A549 (cell line): ENCODE results near the gene ZIM2.

ENCODE experiments used
- CHD4 ChIP-seq: fragments of 200-600 bp; sonication (generic); IDR thresholded peaks from 2 replicates; pipeline ENCODE4 v1.6.1; 2016; ENCODE audit warnings: antibody characterized with exemption, mild to moderate bottlenecking, borderline replicate concordance
- EP300 ChIP-seq, 2 experiments: fragments of >200 bp; sonication (Bioruptor Twin); formaldehyde crosslinking; IDR thresholded peaks; 2 replicates in 1 of 2; 3 replicates in 1 of 2; pipeline ENCODE4 v1.6.1; 2016 to 2017
- MAFK ChIP-seq: fragments of 450-650 bp; IDR thresholded peaks from 2 replicates; pipeline ENCODE4 v1.6.1; 2014; ENCODE audit not compliant: partially characterized antibody
- TF ChIP-seq, protein P1 (sequence below): fragments of >200 bp; sonication (Bioruptor Twin); formaldehyde crosslinking; IDR thresholded peaks from 3 replicates; pipeline ENCODE4 v1.5.1; 2016
- TF ChIP-seq, protein P2 (sequence below): fragments of 250-450 bp; sonication (Bioruptor Pico); IDR thresholded peaks from 2 replicates; pipeline ENCODE4 v1.5.0; 2020; ENCODE audit warnings: low read depth, mild to moderate bottlenecking, moderate library complexity
- TF ChIP-seq, protein P3 (sequence below): fragments of 200-600 bp; sonication (generic); IDR thresholded peaks from 2 replicates; pipeline ENCODE4 v1.6.1; 2016; ENCODE audit warnings: antibody characterized with exemption, mild to moderate bottlenecking, moderate library complexity
- TF ChIP-seq, protein P4 (sequence below): fragments of 250-450 bp; sonication (Bioruptor Pico); IDR thresholded peaks from 2 replicates; pipeline ENCODE4 v1.5.0; 2021; ENCODE audit warnings: mild to moderate bottlenecking, moderate library complexity, borderline replicate concordance

DNA sequence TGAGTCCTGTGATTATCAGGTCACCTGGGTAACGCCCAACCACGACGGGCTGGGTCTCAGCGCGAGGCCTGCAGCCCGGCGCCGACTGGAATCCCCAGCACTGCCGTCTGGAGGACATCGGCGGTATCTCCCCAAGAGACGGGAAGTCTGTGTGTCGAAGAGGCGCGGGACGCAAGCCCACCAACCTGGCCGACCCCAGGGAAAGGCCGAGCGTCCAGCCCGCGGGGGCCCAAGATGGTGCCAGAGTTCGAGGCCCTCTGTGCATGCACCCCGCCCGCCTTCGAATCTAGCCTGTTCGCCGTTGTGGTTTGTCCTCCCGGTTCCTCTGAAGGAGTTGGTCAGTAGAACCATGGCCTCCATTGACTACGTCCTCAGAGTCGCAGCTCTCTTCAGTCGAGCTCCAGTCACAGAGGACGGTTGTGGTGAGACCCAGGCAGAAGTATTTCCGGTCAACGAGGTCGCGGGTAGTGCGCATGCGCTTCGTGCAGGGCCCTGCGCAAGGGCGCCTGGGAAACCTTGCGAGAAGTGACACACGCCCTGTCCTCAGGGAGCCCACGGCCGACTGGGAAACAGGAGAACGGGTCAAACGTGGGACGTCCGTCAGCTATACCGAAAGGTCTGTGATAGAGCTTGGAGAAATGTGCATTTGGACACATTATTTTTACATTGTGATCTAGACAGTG is 24.1 kb upstream of the ZIM2 start:
- TF ChIP-seq, protein P1, sequence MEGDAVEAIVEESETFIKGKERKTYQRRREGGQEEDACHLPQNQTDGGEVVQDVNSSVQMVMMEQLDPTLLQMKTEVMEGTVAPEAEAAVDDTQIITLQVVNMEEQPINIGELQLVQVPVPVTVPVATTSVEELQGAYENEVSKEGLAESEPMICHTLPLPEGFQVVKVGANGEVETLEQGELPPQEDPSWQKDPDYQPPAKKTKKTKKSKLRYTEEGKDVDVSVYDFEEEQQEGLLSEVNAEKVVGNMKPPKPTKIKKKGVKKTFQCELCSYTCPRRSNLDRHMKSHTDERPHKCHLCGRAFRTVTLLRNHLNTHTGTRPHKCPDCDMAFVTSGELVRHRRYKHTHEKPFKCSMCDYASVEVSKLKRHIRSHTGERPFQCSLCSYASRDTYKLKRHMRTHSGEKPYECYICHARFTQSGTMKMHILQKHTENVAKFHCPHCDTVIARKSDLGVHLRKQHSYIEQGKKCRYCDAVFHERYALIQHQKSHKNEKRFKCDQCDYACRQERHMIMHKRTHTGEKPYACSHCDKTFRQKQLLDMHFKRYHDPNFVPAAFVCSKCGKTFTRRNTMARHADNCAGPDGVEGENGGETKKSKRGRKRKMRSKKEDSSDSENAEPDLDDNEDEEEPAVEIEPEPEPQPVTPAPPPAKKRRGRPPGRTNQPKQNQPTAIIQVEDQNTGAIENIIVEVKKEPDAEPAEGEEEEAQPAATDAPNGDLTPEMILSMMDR = no peak
- TF ChIP-seq CHD4 (no peak), MAFK (no peak), EP300 (IDR thresholded peaks at IDR 0.05) (no peak)
- TF ChIP-seq, protein P2, sequence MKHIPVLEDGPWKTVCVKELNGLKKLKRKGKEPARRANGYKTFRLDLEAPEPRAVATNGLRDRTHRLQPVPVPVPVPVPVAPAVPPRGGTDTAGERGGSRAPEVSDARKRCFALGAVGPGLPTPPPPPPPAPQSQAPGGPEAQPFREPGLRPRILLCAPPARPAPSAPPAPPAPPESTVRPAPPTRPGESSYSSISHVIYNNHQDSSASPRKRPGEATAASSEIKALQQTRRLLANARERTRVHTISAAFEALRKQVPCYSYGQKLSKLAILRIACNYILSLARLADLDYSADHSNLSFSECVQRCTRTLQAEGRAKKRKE = no peak
- TF ChIP-seq, protein P3, sequence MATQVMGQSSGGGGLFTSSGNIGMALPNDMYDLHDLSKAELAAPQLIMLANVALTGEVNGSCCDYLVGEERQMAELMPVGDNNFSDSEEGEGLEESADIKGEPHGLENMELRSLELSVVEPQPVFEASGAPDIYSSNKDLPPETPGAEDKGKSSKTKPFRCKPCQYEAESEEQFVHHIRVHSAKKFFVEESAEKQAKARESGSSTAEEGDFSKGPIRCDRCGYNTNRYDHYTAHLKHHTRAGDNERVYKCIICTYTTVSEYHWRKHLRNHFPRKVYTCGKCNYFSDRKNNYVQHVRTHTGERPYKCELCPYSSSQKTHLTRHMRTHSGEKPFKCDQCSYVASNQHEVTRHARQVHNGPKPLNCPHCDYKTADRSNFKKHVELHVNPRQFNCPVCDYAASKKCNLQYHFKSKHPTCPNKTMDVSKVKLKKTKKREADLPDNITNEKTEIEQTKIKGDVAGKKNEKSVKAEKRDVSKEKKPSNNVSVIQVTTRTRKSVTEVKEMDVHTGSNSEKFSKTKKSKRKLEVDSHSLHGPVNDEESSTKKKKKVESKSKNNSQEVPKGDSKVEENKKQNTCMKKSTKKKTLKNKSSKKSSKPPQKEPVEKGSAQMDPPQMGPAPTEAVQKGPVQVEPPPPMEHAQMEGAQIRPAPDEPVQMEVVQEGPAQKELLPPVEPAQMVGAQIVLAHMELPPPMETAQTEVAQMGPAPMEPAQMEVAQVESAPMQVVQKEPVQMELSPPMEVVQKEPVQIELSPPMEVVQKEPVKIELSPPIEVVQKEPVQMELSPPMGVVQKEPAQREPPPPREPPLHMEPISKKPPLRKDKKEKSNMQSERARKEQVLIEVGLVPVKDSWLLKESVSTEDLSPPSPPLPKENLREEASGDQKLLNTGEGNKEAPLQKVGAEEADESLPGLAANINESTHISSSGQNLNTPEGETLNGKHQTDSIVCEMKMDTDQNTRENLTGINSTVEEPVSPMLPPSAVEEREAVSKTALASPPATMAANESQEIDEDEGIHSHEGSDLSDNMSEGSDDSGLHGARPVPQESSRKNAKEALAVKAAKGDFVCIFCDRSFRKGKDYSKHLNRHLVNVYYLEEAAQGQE = no peak
- TF ChIP-seq, protein P4, sequence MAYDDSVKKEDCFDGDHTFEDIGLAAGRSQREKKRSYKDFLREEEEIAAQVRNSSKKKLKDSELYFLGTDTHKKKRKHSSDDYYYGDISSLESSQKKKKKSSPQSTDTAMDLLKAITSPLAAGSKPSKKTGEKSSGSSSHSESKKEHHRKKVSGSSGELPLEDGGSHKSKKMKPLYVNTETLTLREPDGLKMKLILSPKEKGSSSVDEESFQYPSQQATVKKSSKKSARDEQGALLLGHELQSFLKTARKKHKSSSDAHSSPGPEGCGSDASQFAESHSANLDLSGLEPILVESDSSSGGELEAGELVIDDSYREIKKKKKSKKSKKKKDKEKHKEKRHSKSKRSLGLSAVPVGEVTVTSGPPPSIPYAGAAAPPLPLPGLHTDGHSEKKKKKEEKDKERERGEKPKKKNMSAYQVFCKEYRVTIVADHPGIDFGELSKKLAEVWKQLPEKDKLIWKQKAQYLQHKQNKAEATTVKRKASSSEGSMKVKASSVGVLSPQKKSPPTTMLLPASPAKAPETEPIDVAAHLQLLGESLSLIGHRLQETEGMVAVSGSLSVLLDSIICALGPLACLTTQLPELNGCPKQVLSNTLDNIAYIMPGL (CRISPR knock-in tag) = no peak
